ENCODE measurements around the gene TECPR2. TPM values are rescaled to one million over a fixed set of nuclear protein-coding genes. Genes with fewer than 3 reads are reported as not detected.

The TECPR2 gene
- total RNA-seq, 2 donors from 2014 or later, result 27.7 to 28.0 TPM

GRCh38 chr14:102479777-102480176 is 117.0 kb downstream of the TECPR2 start:
- Histone ChIP-seq H3K27me3 (ENCODE audit: control insufficient read depth, insufficient read depth, low read length, poor library complexity, severe bottlenecking) (no peaks in the 10 kb centered on the region), H3K4me3 (ENCODE audit: low read length) (no peak overlapping the region), H3K36me3 (ENCODE audit: control insufficient read depth, insufficient read depth, low read length) (no peaks in the 10 kb centered on the region), H3K4me1 (ENCODE audit: control insufficient read depth, insufficient read depth, low read length) (no peaks in the 10 kb centered on the region), H3K9me3 (ENCODE audit: control insufficient read depth, low read length) (peaks cover 4% of the 10 kb centered on the region), H3K27ac (ENCODE audit: low read depth, low read length) (no peak overlapping the region), H3K9ac (ENCODE audit: extremely low read depth, low read length, poor library complexity, severe bottlenecking) (no peak overlapping the region)
- no peak for DNase-seq
- peaks cover 4% of the 10 kb centered on the region for H3K4me1 Mint-ChIP-seq
- TF ChIP-seq CTCF (conservative IDR thresholded peaks at IDR 0.05), result no peak
- 94% methylated on average over 5 to 7 of the region's 7 CpGs for WGBS, 2 experiments (ENCODE audit: insufficient coverage in 1 of 2, insufficient read length in 1 of 2)
- H3K27me3 Mint-ChIP-seq (ENCODE audit: insufficient read depth), result no peaks in the 10 kb centered on the region
- H3K27ac Mint-ChIP-seq, result no peak overlapping the region
- H3K36me3 Mint-ChIP-seq (ENCODE audit: low read depth), result peaks cover 40% of the 10 kb centered on the region
- H3K4me3 Mint-ChIP-seq, result no peak overlapping the region
- peaks cover 13% of the 10 kb centered on the region for H3K9me3 Mint-ChIP-seq

- DNase-seq, result no peak
- Mint-ChIP-seq H3K4me1 (peaks cover 4% of the 10 kb centered on the region), H3K27ac (peak overlapping the region; percentile 70), H3K9me3 (peaks cover 13% of the 10 kb centered on the region), H3K36me3 (ENCODE audit: low read depth) (peaks cover 30% of the 10 kb centered on the region), H3K27me3 (ENCODE audit: insufficient read depth) (no peaks in the 10 kb centered on the region), H3K4me3 (no peak overlapping the region)
- no peak for TF ChIP-seq CTCF (conservative IDR thresholded peaks at IDR 0.05)
- Histone ChIP-seq H3K27ac (ENCODE audit: low read depth, low read length) (no peak overlapping the region), H3K4me1 (ENCODE audit: control insufficient read depth, insufficient read depth, low read length) (no peaks in the 10 kb centered on the region), H3K9me3 (ENCODE audit: control insufficient read depth, low read length) (peaks cover 4% of the 10 kb centered on the region), H3K27me3 (ENCODE audit: control insufficient read depth, insufficient read depth, low read length, poor library complexity, severe bottlenecking) (no peaks in the 10 kb centered on the region), H3K36me3 (ENCODE audit: control insufficient read depth, insufficient read depth, low read length) (no peaks in the 10 kb centered on the region), H3K4me3 (ENCODE audit: low read length) (no peak overlapping the region), H3K9ac (ENCODE audit: extremely low read depth, low read length, poor library complexity, severe bottlenecking) (no peak overlapping the region)
- 91 to 95% methylated on average over 4 of the region's 4 CpGs for WGBS, 2 experiments (ENCODE audit: insufficient coverage in 1 of 2, insufficient read length in 1 of 2)
These were observed 118.6 kb downstream of the TECPR2 start for GRCh38 chr14:102481371-102481770.

GRCh38 chr14:102481791-102482238 is 119.1 kb downstream of the TECPR2 start:
- Histone ChIP-seq H3K9ac (ENCODE audit: extremely low read depth, low read length, poor library complexity, severe bottlenecking) (no peak overlapping the region), H3K27ac (ENCODE audit: low read depth, low read length) (no peak overlapping the region), H3K4me1 (ENCODE audit: control insufficient read depth, insufficient read depth, low read length) (no peaks in the 10 kb centered on the region), H3K4me3 (ENCODE audit: low read length) (no peak overlapping the region), H3K36me3 (ENCODE audit: control insufficient read depth, insufficient read depth, low read length) (no peaks in the 10 kb centered on the region), H3K9me3 (ENCODE audit: control insufficient read depth, low read length) (peaks cover 4% of the 10 kb centered on the region), H3K27me3 (ENCODE audit: control insufficient read depth, insufficient read depth, low read length, poor library complexity, severe bottlenecking) (no peaks in the 10 kb centered on the region)
- DNase-seq, result no peak
- H3K27me3 Mint-ChIP-seq (ENCODE audit: insufficient read depth), result no peaks in the 10 kb centered on the region
- no peak for TF ChIP-seq CTCF (conservative IDR thresholded peaks at IDR 0.05)
- peaks cover 13% of the 10 kb centered on the region for H3K9me3 Mint-ChIP-seq
- peak overlapping the region; percentile 70 for H3K27ac Mint-ChIP-seq
- H3K4me1 Mint-ChIP-seq, result peaks cover 7% of the 10 kb centered on the region
- WGBS, 2 experiments (ENCODE audit: insufficient coverage in 1 of 2, insufficient read length in 1 of 2), result 89 to 92% methylated on average over 7 to 8 of the region's 8 CpGs
- H3K36me3 Mint-ChIP-seq (ENCODE audit: low read depth), result peaks cover 28% of the 10 kb centered on the region
- no peak overlapping the region for H3K4me3 Mint-ChIP-seq
